ENCODE results near the gene SMIM10. TPM values are rescaled to one million over a fixed set of nuclear protein-coding genes. Genes with fewer than 3 reads are reported as not detected.
"Not testable (repeated sequence)": the region's sequence is repeated elsewhere in the genome, so short reads cannot be mapped to it uniquely, and the experiment has no call there.

Gene SMIM10
- total RNA-seq: 1 to 10 TPM in 4 of 6 donors, under 1 TPM in 2; 0.74 to 1.9 (median 1.2) TPM
- polyA plus RNA-seq: 1 to 10 TPM; 4.0 to 4.4 TPM

DNA sequence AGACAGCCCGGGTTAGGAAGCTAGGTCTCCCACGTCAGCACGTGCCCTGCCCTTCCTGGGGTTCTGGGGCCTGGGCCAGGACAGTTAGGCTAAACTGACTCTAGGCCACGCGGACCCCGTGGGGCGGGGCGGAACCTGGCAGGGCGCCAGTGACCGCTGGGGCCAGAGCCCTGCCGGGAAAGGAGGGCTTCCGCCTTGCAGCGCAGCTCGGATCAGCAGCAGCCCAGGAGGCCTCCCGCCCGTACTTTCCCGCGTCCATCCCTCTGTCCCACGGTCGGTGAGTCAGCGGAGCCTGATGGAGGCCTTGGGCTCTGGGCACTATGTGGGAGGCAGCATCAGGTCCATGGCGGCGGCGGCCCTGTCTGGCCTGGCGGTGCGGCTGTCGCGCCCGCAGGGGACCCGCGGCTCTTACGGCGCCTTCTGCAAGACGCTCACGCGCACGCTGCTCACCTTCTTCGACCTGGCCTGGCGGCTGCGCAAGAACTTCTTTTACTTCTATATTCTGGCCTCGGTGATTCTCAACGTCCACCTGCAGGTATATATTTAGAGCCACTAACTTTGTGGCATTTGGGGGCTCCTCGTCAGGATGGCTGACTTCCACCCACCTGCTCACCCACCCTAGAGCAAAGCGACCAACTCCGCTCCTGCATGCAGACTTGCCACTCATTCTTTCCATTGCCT lies at the start of gene SMIM10:
SMIM10 (plus strand) TSS at position 191 of the 681 bp plus-strand sequence; CDS start at position 296, 105 bp downstream.
- Histone ChIP-seq H3K4me1 (no peaks in the 10 kb centered on the region), H3K27ac (no peak within 1 kb of the TSS), H3K9me3 (no peaks in the 10 kb centered on the region), H3K27me3 (peaks cover 0 to 18% (median 0%) of the 10 kb centered on the region in 4 donors), H3K36me3 (no peaks in the 10 kb centered on the region), H3K4me3 (peak within 1 kb of the TSS; percentile 14 to 40 (median 30))
- 9 to 27% methylated on average over 45 of the region's 45 CpGs for WGBS, 2 donors
- DNase-seq: peak; percentile 21 to 85 (median 64)
- intact Hi-C loops (cut with DNase I): no loop called here
- FAIRE-seq: no peak
- ATAC-seq: peak; percentile 77 to 96 (median 90)
- TF ChIP-seq, protein P1, sequence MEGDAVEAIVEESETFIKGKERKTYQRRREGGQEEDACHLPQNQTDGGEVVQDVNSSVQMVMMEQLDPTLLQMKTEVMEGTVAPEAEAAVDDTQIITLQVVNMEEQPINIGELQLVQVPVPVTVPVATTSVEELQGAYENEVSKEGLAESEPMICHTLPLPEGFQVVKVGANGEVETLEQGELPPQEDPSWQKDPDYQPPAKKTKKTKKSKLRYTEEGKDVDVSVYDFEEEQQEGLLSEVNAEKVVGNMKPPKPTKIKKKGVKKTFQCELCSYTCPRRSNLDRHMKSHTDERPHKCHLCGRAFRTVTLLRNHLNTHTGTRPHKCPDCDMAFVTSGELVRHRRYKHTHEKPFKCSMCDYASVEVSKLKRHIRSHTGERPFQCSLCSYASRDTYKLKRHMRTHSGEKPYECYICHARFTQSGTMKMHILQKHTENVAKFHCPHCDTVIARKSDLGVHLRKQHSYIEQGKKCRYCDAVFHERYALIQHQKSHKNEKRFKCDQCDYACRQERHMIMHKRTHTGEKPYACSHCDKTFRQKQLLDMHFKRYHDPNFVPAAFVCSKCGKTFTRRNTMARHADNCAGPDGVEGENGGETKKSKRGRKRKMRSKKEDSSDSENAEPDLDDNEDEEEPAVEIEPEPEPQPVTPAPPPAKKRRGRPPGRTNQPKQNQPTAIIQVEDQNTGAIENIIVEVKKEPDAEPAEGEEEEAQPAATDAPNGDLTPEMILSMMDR (IDR thresholded peaks at IDR 0.05): no peak

- ATAC-seq; H3K9me3 ChIP-seq; H3K36me3 ChIP-seq; H3K4me3 ChIP-seq; FAIRE-seq; intact Hi-C loops (cut with DNase I); H3K27ac ChIP-seq; DNase-seq; H3K4me1 ChIP-seq; H3K27me3 ChIP-seq: not testable (repeated sequence)
- 78 to 90% methylated on average over 6 of the region's 6 CpGs for whole genome bisulfite sequencing, 2 donors
Observed at GRCh38 chrX:134946364-134946763, 44.4 kb upstream of the SMIM10 start.

DNA sequence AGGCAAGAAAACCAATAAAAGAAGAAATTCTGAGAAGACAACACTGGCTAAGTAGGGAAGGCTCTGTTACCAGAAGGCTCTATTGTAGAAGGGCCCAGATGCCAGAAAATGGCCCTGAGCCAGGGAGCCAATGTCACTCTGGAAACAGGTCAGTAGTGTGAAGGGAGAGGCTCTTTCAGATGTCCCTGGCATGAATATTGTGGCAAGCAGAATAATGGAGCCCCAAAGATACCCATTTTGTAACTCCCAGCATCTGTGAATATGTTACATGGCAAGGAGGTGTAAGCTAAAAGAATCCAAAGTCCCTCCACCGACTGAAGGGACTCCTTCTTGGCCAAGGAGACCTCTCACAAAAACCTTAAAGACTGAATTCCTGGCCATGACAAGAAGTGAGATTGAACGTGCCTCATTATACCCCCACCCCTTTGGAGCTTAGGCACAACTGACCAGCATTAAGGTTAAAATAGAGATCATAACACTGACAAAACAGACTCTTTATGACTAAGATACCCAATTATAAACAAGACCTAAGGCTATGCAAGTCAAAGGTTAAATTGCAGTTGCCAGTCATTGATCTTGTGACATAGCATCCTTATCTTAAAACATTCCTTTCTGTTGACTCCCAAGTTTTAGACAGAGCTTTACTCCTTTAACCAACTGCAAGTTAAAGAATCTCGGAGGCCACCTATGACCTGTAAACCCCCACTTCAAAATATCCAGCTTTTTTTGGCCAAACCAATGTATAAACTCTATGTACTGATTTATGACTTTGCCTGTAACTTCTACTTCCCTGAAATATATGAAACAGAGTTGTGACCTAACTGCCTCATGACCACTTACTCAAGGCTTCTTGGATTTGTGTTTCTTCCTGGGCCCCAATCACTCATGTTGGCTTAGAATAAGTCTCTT lies 42.2 kb upstream of the SMIM10 start:
- Histone ChIP-seq H3K27ac (no peak overlapping the region), H3K9me3 (no peaks in the 10 kb centered on the region), H3K27me3 (no peaks in the 10 kb centered on the region), H3K4me1 (no peaks in the 10 kb centered on the region), H3K36me3 (no peaks in the 10 kb centered on the region), H3K4me3 (no peak overlapping the region)
- FAIRE-seq (no peak), DNase-seq (no peak), ATAC-seq (peak in 2 of 4 donors; percentile 46 to 70)
- intact Hi-C loops (cut with DNase I): no loop called here
- 28 to 48% methylated on average over 3 of the region's 3 CpGs for WGBS, 2 donors
- TF ChIP-seq, protein P1 (IDR thresholded peaks at IDR 0.05): no peak

DNA sequence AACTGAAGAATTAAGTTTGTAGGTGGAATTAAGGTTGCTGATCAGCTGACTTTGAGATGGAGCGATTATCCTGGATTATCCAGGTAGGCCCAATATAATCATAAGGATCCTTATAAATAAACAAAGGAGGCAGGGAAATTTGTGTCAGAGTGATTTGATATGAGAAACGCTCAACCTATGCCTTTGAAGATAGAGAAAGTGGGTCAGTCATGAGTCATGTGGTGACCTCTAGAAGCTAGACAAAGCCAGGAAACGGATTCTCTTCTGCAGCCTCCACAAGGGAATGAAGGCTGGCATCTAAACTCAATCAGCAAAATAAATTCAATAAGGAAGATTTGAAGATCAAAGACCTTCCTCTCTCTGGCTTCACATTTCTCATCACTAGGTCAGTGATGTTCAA lies 41.5 kb upstream of the SMIM10 start:
- ATAC-seq (peak in 1 of 4 donors; percentile 49), FAIRE-seq (no peak), DNase-seq (no peak)
- Histone ChIP-seq H3K9me3 (no peaks in the 10 kb centered on the region), H3K27me3 (no peaks in the 10 kb centered on the region), H3K27ac (no peak overlapping the region), H3K4me1 (no peaks in the 10 kb centered on the region), H3K4me3 (no peak overlapping the region), H3K36me3 (no peaks in the 10 kb centered on the region)
- intact Hi-C loops (cut with DNase I): no loop called here
- TF ChIP-seq, protein P1 (IDR thresholded peaks at IDR 0.05): no peak
- WGBS, 2 donors: 60 to 66% methylated on average over 3 of the region's 3 CpGs

- intact Hi-C loops (cut with DNase I): no loop called here
- Histone ChIP-seq H3K36me3 (no peaks in the 10 kb centered on the region), H3K27me3 (peaks cover 0 to 5% (median 0%) of the 10 kb centered on the region in 4 donors), H3K9me3 (no peaks in the 10 kb centered on the region), H3K27ac (no peak overlapping the region), H3K4me3 (no peak overlapping the region), H3K4me1 (no peaks in the 10 kb centered on the region)
- TF ChIP-seq, protein P1 (IDR thresholded peaks at IDR 0.05): no peak
- FAIRE-seq (no peak), ATAC-seq (no peak), DNase-seq (no peak)
- 88 to 95% methylated on average over 1 of the region's 1 CpG for WGBS, 2 donors
Observed at GRCh38 chrX:134957836-134958235, 33.0 kb upstream of the SMIM10 start.

DNA sequence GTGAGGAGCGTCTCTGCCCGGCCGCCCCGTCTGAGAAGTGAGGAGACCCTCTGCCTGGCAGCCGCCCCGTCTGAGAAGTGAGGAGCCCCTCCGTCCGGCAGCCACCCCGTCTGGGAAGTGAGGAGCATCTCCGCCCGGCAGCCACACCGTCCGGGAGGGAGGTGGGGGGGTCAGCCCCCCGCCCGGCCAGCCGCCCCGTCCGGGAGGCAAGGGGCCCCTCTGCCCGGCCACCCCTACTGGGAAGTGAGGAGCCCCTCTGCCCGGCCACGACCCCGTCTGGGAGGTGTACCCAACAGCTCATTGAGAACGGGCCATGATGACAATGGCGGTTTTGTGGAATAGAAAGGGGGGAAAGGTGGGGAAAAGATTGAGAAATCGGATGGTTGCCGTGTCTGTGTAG lies 30.4 kb upstream of the SMIM10 start:
- FAIRE-seq, H3K9me3 ChIP-seq, H3K4me3 ChIP-seq, H3K4me1 ChIP-seq, DNase-seq, H3K27me3 ChIP-seq, H3K27ac ChIP-seq, ATAC-seq, H3K36me3 ChIP-seq: not testable (repeated sequence)
- intact Hi-C loops (cut with DNase I): loop anchor here in 1 of 3 donors (5.0 kb wide), 1 partner anchor 127 kb away; no protein-coding TSS in a partner anchor
- 79 to 85% methylated on average over 8 to 13 of the region's 26 CpGs for WGBS, 2 donors

All from pancreas (tissue), 10 donors.